ENCODE results near the gene RHOG. TPM values are rescaled to one million over a fixed set of nuclear protein-coding genes. Genes with fewer than 3 reads are reported as not detected.

The RHOG gene
- total and polyA plus RNA-seq, 9 of the 15 experiments (the other 6 are each of a cell fraction or from before 2014, with no cell fraction given), result 22.6 to 162 (median 80.3) TPM

DNA sequence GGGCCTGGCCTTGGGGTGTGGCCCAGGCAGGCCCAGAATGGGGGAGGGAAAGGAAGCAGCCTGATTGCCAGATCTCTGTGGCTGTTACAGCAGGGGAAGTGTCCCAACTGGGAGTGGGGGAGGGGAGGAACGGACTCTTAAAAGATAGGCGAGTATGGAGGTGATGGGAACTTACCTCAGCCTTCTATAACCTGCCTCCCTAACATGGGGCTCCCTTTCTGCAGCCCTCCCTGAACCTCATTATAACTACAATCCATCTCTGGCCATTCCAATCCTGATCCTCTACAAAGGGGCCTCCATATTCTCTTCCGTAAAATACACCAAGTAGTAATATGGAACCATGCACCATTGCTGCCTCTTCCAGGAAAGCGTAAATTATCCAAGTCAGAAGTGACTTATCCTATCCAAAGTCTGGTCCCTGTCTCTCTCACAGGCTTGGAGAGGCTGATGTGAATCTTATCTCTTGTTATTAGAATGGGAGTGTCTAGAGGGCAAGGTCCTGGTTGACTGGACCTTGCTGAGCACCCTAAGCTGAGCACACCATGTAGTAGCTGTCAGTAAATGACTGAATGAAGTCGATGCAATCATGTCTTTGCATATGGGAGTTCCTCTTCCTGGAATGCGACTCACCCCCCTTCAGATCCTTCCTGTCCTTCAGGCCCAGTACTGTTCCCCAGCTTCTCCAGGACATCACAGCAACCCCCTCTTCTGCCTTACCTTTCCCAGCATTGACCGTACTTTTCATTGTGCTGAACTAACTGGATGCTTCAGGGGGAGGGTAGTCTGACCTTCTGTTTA, 5.9 kb downstream of the RHOG start (continued):
- TF ChIP-seq PHB2 (IDR thresholded peaks at IDR 0.05; ENCODE audit: low read depth) (no peak; the same call in 1 of the 2 replicates), HDAC2 (IDR thresholded peaks at IDR 0.05) (peak; percentile 54; the same call in 1 of the 2 replicates), RB1 (IDR thresholded peaks at IDR 0.05; ENCODE audit: low read depth) (0 out of 2 replicates have a peak, but pooled peaks have one; percentile 20), ZNF449 (CRISPR knock-in tag; IDR thresholded peaks at IDR 0.05) (no peak), BDP1 (IDR thresholded peaks at IDR 0.05; ENCODE audit: insufficient read depth, insufficient read length) (no peak), CREBBP (IDR thresholded peaks at IDR 0.05; ENCODE audit: low read depth, low read length) (no peak), CBX5 (IDR thresholded peaks at IDR 0.05; ENCODE audit: borderline replicate concordance, low read depth) (peak; percentile 56), MXI1 (IDR thresholded peaks at IDR 0.05; ENCODE audit: low read depth, low read length) (peak; percentile 19; the same call in 1 of the 2 replicates), TGIF2 (CRISPR knock-in tag; IDR thresholded peaks at IDR 0.05) (no peak), SP1 (CRISPR knock-in tag; IDR thresholded peaks at IDR 0.05) (peak; percentile 16; the same call in 1 of the 2 replicates), MYNN (IDR thresholded peaks at IDR 0.05) (peak; percentile 93), MYNN (CRISPR knock-in tag; IDR thresholded peaks at IDR 0.05) (no peak), PTBP1 (IDR thresholded peaks at IDR 0.05; ENCODE audit: low read depth, low read length) (no peak), MXD1 (CRISPR knock-in tag; IDR thresholded peaks at IDR 0.05; ENCODE audit: borderline replicate concordance, poor library complexity, severe bottlenecking) (no peak), SLC30A9 (CRISPR knock-in tag; IDR thresholded peaks at IDR 0.05) (no peak), ETS1 (conservative IDR thresholded peaks at IDR 0.05; ENCODE audit: control insufficient read depth, low read depth, low read length) (peak; percentile 86), ZNF3 (CRISPR knock-in tag; IDR thresholded peaks at IDR 0.05) (peak; percentile 79; the same call in 1 of the 2 replicates)
- TF ChIP-seq, protein P1, sequence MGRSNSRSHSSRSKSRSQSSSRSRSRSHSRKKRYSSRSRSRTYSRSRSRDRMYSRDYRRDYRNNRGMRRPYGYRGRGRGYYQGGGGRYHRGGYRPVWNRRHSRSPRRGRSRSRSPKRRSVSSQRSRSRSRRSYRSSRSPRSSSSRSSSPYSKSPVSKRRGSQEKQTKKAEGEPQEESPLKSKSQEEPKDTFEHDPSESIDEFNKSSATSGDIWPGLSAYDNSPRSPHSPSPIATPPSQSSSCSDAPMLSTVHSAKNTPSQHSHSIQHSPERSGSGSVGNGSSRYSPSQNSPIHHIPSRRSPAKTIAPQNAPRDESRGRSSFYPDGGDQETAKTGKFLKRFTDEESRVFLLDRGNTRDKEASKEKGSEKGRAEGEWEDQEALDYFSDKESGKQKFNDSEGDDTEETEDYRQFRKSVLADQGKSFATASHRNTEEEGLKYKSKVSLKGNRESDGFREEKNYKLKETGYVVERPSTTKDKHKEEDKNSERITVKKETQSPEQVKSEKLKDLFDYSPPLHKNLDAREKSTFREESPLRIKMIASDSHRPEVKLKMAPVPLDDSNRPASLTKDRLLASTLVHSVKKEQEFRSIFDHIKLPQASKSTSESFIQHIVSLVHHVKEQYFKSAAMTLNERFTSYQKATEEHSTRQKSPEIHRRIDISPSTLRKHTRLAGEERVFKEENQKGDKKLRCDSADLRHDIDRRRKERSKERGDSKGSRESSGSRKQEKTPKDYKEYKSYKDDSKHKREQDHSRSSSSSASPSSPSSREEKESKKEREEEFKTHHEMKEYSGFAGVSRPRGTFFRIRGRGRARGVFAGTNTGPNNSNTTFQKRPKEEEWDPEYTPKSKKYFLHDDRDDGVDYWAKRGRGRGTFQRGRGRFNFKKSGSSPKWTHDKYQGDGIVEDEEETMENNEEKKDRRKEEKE (IDR thresholded peaks at IDR 0.05; ENCODE audit: borderline replicate concordance in 1 of 2, control insufficient read depth in 1 of 2, low read depth in 2 of 2, low read length in 1 of 2), result no peak
- TF ChIP-seq, protein P2, sequence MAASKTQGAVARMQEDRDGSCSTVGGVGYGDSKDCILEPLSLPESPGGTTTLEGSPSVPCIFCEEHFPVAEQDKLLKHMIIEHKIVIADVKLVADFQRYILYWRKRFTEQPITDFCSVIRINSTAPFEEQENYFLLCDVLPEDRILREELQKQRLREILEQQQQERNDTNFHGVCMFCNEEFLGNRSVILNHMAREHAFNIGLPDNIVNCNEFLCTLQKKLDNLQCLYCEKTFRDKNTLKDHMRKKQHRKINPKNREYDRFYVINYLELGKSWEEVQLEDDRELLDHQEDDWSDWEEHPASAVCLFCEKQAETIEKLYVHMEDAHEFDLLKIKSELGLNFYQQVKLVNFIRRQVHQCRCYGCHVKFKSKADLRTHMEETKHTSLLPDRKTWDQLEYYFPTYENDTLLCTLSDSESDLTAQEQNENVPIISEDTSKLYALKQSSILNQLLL (CRISPR knock-in tag; IDR thresholded peaks at IDR 0.05; ENCODE audit: borderline replicate concordance), result no peak

All from K562 (cell line).